MM.1S (cell line): ENCODE results near the gene DHFR2.

Experiments
- CTCF ChIP-seq: fragments of 300-600 bp; sonication (generic); IDR thresholded peaks from 2 replicates; pipeline ENCODE4 v1.5.1; 2016; ENCODE audit warnings: antibody characterized with exemption, low read length, mixed read lengths
- EZH2 ChIP-seq: fragments of 300-600 bp; sonication (generic); optimal IDR thresholded peaks from 2 replicates; pipeline ENCODE3; 2017; ENCODE audit warnings: low read depth, mild to moderate bottlenecking, antibody characterized with exemption, low read length, mixed read lengths
- EZH2phosphoT487 ChIP-seq: fragments of 300-600 bp; sonication (generic); IDR thresholded peaks from 2 replicates; pipeline ENCODE4 v1.6.1; 2018; ENCODE audit warnings: antibody characterized with exemption, low read length

GRCh38 chr3:94036909-94037507, 25.7 kb downstream of the DHFR2 start:
- TF ChIP-seq CTCF (peak; percentile 37), EZH2phosphoT487 (no peak), EZH2 (no peak)
